Neural cell (in vitro differentiated cells): Measurements from ENCODE around the gene NOB1. TPM values are rescaled to one million over a fixed set of nuclear protein-coding genes. Genes with fewer than 3 reads are reported as not detected.

Source experiments
- H2AFZ ChIP-seq: fragments of 200-600, 300-800 bp; sonication (generic), shearing (Covaris generic); 2 replicates; pipeline ENCODE4 v1.6.0; 2014; ENCODE audit warnings: low read depth, mild to moderate bottlenecking, antibody characterized with exemption, low read length, moderate library complexity
- H3F3A ChIP-seq: fragments of 200-600 bp; shearing (Covaris generic); 2 replicates; pipeline ENCODE4 v1.6.1; 2016; ENCODE audit warnings: mild to moderate bottlenecking, moderate library complexity, mixed read lengths, antibody characterized with exemption, low read length; ENCODE audit not compliant: insufficient read depth, poor library complexity, severe bottlenecking
- H3K27ac ChIP-seq: fragments of 200-600, 300-800 bp; sonication (generic), shearing (Covaris generic); 2 replicates; pipeline ENCODE4 v1.5.1; 2014; ENCODE audit warnings: mild to moderate bottlenecking, low read length, moderate library complexity
- H3K27me3 ChIP-seq: fragments of 300-800, 200-600 bp; sonication (generic), shearing (Covaris generic); 2 replicates; pipeline ENCODE4 v1.6.0; 2014; ENCODE audit warnings: mild to moderate bottlenecking, low read depth, low read length, moderate library complexity; ENCODE audit not compliant: insufficient read depth
- H3K36me3 ChIP-seq: fragments of 300-800, 200-600 bp; sonication (generic), shearing (Covaris generic); 2 replicates; pipeline ENCODE4 v1.5.1; 2014; ENCODE audit warnings: mild to moderate bottlenecking, antibody characterized with exemption, low read length, moderate library complexity; ENCODE audit not compliant: insufficient read depth
- H3K4me2 ChIP-seq: fragments of 300-800, 200-600 bp; sonication (generic), shearing (Covaris generic); 2 replicates; pipeline ENCODE4 v1.6.0; 2014; ENCODE audit warnings: mild to moderate bottlenecking, low read length
- H3K4me3 ChIP-seq: fragments of 300-800, 200-600 bp; sonication (generic), shearing (Covaris generic); 2 replicates; pipeline ENCODE4 v1.5.1; 2014; ENCODE audit warnings: mild to moderate bottlenecking, low read length, moderate library complexity
- H3K79me2 ChIP-seq: fragments of 200-600 bp; shearing (Covaris generic); replicated peaks from 2 replicates; pipeline ENCODE4 v1.6.0; 2014; ENCODE audit warnings: mild to moderate bottlenecking, low read length, moderate library complexity; ENCODE audit not compliant: insufficient read depth
- H3K9ac ChIP-seq: fragments of 300-800, 200-600 bp; sonication (generic), shearing (Covaris generic); 2 replicates; pipeline ENCODE4 v1.6.1; 2016; ENCODE audit warnings: mild to moderate bottlenecking, low read length, mixed read lengths
- H3K9me2 ChIP-seq: fragments of 200-600 bp; shearing (Covaris generic); 2 replicates; pipeline ENCODE4 v1.6.1; 2016; ENCODE audit warnings: mild to moderate bottlenecking, low read length, mixed read lengths; ENCODE audit not compliant: insufficient read depth
- H3K9me3 ChIP-seq: fragments of 200-600, 300-800 bp; sonication (generic), shearing (Covaris generic); 2 replicates; pipeline ENCODE4 v1.6.1; 2016; ENCODE audit warnings: mild to moderate bottlenecking, mixed run types, low read length, moderate library complexity, mixed read lengths
- H4K20me1 ChIP-seq: fragments of 200-600 bp; shearing (Covaris generic); 2 replicates; pipeline ENCODE4 v1.6.1; 2016; ENCODE audit warnings: mild to moderate bottlenecking, mixed run types; ENCODE audit not compliant: insufficient read depth
- EP300 ChIP-seq: fragments of 450-650 bp; conservative IDR thresholded peaks from 2 replicates; pipeline ENCODE4 v1.6.1; 2014; ENCODE audit warnings: antibody characterized with exemption, mild to moderate bottlenecking, moderate library complexity; ENCODE audit not compliant: poor library complexity, severe bottlenecking
- EZH2 ChIP-seq: fragments of 200-600, 300-800 bp; shearing (Covaris generic), sonication (generic); IDR thresholded peaks from 2 replicates; pipeline ENCODE4 v1.6.1; 2014; ENCODE audit warnings: antibody characterized with exemption, low read length, borderline replicate concordance, mild to moderate bottlenecking; ENCODE audit not compliant: insufficient read depth, poor library complexity, severe bottlenecking
- MXI1 ChIP-seq: fragments of 450-650 bp; conservative IDR thresholded peaks from 2 replicates; pipeline ENCODE4 v1.6.1; 2014; ENCODE audit warnings: antibody characterized with exemption, mild to moderate bottlenecking; ENCODE audit not compliant: poor library complexity, severe bottlenecking
- POLR2AphosphoS5 ChIP-seq: IDR thresholded peaks from 2 replicates; pipeline ENCODE4 v1.6.1; 2012
- RAD21 ChIP-seq: fragments of 450-650 bp; conservative IDR thresholded peaks from 2 replicates; pipeline ENCODE4 v1.6.1; 2014; ENCODE audit warnings: antibody characterized with exemption, mild to moderate bottlenecking, moderate library complexity
- SMC3 ChIP-seq: fragments of 450-650 bp; conservative IDR thresholded peaks from 2 replicates; pipeline ENCODE4 v1.6.1; 2014; ENCODE audit warnings: antibody characterized with exemption, mild to moderate bottlenecking, moderate library complexity; ENCODE audit not compliant: poor library complexity
- TAF1 ChIP-seq: IDR thresholded peaks from 2 replicates; pipeline ENCODE4 v1.6.1; 2012; ENCODE audit warnings: low read depth
- polyA plus RNA-seq: library from polyadenylated mRNA; depleted of rRNA; stranded (reverse); fragments of >200 nt; gene quantifications from 2 replicates; pipeline ENCODE4 v1.2.3, GENCODE V29; 2014
- TF ChIP-seq, protein P1 (sequence below): fragments of 450-650 bp; IDR thresholded peaks from 2 replicates; pipeline ENCODE4 v1.5.1; 2014; ENCODE audit warnings: antibody characterized with exemption, mild to moderate bottlenecking, moderate library complexity; ENCODE audit not compliant: poor library complexity, severe bottlenecking
- TF ChIP-seq, protein P2 (sequence below): IDR thresholded peaks from 2 replicates; pipeline ENCODE4 v1.6.1; 2012; ENCODE audit warnings: borderline replicate concordance

The NOB1 gene
- polyA plus RNA-seq, 1 donor from 2014 or later: 8.7 TPM

DNA sequence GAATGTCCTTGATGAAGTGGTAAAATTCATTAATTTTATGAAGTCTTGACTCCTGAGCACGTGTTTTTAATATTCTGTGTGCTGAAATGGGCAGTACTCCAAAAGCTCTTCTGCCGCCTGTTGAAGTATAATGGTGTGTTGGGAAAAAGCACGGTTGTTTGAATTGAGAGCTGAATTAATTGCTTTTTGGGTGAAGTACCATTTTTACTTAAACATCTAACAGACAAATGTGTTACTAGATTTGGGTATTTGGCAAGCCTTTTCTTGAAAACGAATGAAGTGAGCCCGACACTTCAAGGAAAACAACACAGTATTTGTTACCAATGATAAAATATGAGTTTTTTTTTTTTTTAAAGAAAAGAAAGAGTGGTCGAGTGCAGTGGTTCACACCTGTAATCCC is 29.9 kb upstream of the NOB1 start:
- TF ChIP-seq MXI1: no peak
- TF ChIP-seq, protein P1, sequence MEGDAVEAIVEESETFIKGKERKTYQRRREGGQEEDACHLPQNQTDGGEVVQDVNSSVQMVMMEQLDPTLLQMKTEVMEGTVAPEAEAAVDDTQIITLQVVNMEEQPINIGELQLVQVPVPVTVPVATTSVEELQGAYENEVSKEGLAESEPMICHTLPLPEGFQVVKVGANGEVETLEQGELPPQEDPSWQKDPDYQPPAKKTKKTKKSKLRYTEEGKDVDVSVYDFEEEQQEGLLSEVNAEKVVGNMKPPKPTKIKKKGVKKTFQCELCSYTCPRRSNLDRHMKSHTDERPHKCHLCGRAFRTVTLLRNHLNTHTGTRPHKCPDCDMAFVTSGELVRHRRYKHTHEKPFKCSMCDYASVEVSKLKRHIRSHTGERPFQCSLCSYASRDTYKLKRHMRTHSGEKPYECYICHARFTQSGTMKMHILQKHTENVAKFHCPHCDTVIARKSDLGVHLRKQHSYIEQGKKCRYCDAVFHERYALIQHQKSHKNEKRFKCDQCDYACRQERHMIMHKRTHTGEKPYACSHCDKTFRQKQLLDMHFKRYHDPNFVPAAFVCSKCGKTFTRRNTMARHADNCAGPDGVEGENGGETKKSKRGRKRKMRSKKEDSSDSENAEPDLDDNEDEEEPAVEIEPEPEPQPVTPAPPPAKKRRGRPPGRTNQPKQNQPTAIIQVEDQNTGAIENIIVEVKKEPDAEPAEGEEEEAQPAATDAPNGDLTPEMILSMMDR: no peak
- no peak for TF ChIP-seq EZH2
- no peak for TF ChIP-seq RAD21
- TF ChIP-seq, protein P2, sequence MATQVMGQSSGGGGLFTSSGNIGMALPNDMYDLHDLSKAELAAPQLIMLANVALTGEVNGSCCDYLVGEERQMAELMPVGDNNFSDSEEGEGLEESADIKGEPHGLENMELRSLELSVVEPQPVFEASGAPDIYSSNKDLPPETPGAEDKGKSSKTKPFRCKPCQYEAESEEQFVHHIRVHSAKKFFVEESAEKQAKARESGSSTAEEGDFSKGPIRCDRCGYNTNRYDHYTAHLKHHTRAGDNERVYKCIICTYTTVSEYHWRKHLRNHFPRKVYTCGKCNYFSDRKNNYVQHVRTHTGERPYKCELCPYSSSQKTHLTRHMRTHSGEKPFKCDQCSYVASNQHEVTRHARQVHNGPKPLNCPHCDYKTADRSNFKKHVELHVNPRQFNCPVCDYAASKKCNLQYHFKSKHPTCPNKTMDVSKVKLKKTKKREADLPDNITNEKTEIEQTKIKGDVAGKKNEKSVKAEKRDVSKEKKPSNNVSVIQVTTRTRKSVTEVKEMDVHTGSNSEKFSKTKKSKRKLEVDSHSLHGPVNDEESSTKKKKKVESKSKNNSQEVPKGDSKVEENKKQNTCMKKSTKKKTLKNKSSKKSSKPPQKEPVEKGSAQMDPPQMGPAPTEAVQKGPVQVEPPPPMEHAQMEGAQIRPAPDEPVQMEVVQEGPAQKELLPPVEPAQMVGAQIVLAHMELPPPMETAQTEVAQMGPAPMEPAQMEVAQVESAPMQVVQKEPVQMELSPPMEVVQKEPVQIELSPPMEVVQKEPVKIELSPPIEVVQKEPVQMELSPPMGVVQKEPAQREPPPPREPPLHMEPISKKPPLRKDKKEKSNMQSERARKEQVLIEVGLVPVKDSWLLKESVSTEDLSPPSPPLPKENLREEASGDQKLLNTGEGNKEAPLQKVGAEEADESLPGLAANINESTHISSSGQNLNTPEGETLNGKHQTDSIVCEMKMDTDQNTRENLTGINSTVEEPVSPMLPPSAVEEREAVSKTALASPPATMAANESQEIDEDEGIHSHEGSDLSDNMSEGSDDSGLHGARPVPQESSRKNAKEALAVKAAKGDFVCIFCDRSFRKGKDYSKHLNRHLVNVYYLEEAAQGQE: no peak
- TF ChIP-seq TAF1: no peak
- TF ChIP-seq SMC3: no peak
- no peak for TF ChIP-seq EP300
- no peak for TF ChIP-seq POLR2AphosphoS5
- no peak overlapping the region for H3K4me2 ChIP-seq
- no peaks in the 10 kb centered on the region for H3F3A ChIP-seq
- no peaks in the 10 kb centered on the region for H3K79me2 ChIP-seq
- H3K9me2 ChIP-seq: no peaks in the 10 kb centered on the region
- H3K27me3 ChIP-seq: no peaks in the 10 kb centered on the region
- no peak overlapping the region for H2AFZ ChIP-seq
- H3K9ac ChIP-seq: no peak overlapping the region
- no peaks in the 10 kb centered on the region for H3K9me3 ChIP-seq
- H3K36me3 ChIP-seq: no peaks in the 10 kb centered on the region
- H4K20me1 ChIP-seq: no peaks in the 10 kb centered on the region
- no peak overlapping the region for H3K27ac ChIP-seq
- no peak overlapping the region for H3K4me3 ChIP-seq

DNA sequence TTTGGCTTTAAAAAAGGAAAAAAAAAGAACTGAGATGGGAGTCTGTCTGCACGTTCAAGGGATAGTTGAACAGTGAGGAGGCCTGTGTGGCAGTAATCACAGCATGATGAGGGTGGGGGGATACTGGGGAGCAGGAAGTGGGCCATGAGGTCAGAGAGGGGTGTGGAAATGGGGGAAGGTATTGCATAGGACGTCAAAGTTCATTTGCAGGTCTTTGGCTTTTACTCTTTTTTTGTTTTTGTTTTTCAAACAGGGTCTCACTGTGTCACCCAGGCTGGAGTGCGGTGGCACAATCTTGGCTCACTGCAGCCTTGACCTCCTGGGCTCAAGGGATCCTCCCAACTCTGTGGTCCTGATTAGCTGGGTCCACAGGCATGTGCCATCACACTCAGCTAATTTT is 26.4 kb upstream of the NOB1 start:
- Histone ChIP-seq H3K4me3 (no peak overlapping the region), H3K4me2 (no peak overlapping the region), H3K9ac (no peak overlapping the region), H3K27ac (no peak overlapping the region), H3K79me2 (no peaks in the 10 kb centered on the region), H3K9me3 (no peaks in the 10 kb centered on the region), H2AFZ (no peak overlapping the region), H3K9me2 (no peaks in the 10 kb centered on the region), H3K27me3 (no peaks in the 10 kb centered on the region), H3K36me3 (no peaks in the 10 kb centered on the region), H4K20me1 (no peaks in the 10 kb centered on the region), H3F3A (no peaks in the 10 kb centered on the region)
- TF ChIP-seq, protein P2: no peak
- TF ChIP-seq SMC3 (no peak), EP300 (no peak), POLR2AphosphoS5 (no peak), TAF1 (no peak), EZH2 (no peak), MXI1 (no peak), RAD21 (no peak)
- TF ChIP-seq, protein P1: no peak
